HG03565 (cell line): ENCODE results near the gene CNOT4.
"Not testable (repeated sequence)": the region's sequence is repeated elsewhere in the genome, so short reads cannot be mapped to it uniquely, and the experiment has no call there.

Experiments used
- ATAC-seq: cut with Tn5 transposase; IDR thresholded peaks from one replicate; pipeline ENCODE4 v1.9.1; 2021; ENCODE audit warnings: mild to moderate bottlenecking, moderate library complexity; ENCODE audit not compliant: unreplicated experiment

CNOT4 gene

DNA sequence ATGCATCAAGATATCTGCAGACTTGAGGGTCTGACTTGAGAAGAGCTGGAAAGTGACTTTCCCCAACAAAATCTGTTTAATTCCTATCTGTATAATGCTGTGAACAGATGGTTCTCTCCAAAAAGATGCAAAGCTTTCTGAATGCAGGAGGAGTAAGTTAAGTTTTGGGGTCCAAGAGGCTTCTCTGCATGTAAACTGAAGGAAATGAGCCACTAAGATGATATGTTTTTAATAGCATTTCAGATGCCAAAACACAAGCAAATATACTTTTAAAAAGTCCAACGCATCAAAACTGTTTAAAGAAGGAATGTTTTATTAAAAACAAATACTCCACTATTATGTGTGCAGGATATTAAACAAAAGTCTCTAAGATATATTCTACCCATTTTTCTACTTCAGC lies 139.2 kb downstream of the CNOT4 start:
- no peak for ATAC-seq

GRCh38 chr7:135369405-135369804 lies 140.5 kb downstream of the CNOT4 start:
- ATAC-seq: no peak

DNA sequence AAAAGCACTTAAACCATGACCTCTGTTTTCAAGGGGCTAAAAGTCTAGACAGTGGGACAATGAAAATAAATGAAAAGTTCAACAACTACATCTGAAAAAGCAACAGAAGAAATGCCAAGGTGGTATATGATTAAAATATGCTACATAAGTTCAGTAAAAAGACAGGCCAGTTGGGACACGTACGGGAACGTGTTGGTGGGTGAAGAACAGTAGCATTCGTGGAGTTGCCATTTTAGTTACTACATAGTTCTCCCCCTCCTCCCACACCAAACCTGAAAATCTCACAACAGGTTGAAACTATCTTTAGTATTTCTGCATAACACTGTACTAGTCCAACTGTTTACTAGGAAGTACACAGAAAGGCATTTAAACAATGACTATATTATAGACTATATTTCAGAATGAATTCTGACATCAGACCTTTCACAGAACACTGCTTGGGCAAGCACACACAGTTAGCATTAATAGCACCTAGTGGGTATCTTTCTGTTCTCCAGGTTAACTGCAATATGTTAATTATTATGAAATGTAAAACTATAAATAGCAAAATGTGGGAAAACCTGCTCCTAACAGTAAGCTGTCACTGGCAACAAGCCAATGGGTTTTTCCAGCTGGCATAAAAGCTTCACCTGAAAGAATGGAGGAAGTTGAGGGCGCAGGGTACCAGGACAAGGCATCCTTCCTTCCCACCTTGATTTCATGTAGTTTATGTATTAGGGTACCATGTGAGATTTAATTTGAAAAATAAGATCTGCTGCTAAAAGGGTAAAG lies 141.3 kb downstream of the CNOT4 start:
- ATAC-seq: no peak

- ATAC-seq: no peak
These were observed 142.9 kb downstream of the CNOT4 start for GRCh38 chr7:135366843-135367508.

- ATAC-seq: no peak
These were observed 144.2 kb downstream of the CNOT4 start for GRCh38 chr7:135365721-135366120.

- ATAC-seq: no peak
These were observed 145.7 kb downstream of the CNOT4 start for GRCh38 chr7:135364206-135364605.

- no peak for ATAC-seq
These were observed 147.0 kb downstream of the CNOT4 start for GRCh38 chr7:135362871-135363270.

DNA sequence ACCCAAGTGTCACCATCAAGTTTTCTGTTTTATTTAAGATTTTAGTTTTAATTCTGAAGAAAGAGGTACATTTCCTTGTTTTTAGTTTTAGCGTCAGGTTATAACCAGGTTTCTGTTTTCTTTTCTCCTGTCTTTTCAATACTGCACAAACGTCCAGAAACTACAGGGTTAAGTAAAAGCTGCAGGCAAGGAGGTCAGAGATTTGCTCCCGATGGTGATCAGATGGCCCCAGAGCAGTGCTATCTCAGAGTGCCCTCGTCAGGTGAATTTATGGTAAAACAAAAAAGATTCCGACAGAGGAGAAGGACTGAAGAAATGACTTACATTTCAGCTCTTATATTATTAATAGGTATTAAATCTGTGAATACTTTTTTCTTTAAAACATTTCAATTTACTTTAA lies 148.1 kb downstream of the CNOT4 start:
- ATAC-seq: no peak

DNA sequence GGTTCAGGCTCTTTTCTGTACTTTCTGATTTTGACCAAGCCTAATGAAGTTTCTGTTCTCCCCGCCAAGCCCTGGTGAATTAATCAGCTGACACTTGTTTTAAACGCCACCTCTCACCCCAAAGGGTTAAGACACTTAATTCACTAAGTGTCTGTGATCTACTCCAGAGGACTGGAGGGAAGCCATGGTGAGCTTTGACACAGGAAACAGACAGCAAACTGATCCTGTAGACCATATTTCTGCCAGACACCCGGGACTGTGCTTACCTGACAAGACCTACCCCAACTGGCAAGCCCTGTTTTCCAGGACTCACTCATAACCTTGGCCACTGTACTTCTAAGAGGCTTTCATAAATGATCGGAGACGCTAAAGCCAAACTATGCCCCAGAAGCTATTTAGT lies 150.3 kb downstream of the CNOT4 start:
- no peak for ATAC-seq

- ATAC-seq: no peak
These were observed 154.4 kb downstream of the CNOT4 start for GRCh38 chr7:135355377-135356048.

DNA sequence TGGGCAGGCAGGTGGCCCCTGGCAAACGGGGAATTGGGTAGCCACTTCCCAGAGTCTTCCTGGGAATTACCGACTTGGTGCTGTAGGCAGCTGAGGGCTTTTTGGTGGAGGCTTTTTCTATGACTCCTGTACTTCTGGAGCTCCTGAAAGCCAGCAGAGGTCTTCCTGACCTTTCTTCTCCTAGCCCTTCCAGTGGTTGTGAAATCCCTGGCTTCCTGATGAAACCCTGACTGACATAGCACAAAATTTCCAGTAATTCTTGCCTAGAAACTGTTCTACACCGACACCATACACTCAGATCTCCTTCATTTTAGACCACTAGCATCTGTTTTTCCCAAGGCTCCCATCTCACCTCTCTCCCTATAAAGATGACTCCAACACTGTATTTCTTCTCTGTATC lies 156.1 kb downstream of the CNOT4 start:
- ATAC-seq: no peak

GRCh38 chr7:135352285-135352684 lies 157.6 kb downstream of the CNOT4 start:
- no peak for ATAC-seq

DNA sequence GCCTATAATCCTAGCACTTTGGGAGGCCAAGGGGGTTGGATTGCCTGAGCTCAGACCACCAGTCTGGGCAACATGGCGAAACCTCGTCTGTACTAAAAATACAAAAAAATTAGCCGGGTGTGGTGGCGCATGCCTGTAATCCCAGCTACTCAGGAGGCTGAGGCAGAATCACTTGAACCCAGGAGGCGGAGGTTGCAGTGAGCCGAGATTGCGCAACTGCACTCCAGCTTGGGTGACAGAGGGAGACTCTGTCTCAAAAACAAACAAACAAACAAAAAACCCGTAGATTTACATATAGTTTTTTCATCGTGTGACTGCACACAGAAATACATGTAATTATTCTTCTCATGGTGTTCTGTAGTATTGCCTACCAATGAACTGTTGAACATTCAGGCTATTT lies 158.8 kb downstream of the CNOT4 start:
- ATAC-seq: not testable (repeated sequence)

DNA sequence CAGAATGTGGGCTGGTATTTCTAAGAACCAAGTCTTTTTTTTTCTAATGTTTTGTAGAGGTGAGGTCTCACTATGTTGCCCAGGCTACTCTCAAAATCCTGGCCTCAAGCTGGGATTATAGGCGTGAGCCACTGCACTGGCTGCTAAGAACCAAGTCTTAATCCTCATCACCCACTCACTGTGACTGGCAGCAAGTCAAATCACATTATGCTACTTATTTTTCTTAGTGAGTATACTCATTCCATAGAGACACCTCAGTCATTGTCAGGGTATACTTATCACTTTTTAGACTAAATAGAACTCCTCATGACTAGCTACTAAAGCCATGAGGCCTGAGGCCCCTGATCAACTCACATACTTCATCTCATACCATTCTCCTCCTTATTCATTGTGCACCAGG lies 160.2 kb downstream of the CNOT4 start:
- ATAC-seq: no peak

DNA sequence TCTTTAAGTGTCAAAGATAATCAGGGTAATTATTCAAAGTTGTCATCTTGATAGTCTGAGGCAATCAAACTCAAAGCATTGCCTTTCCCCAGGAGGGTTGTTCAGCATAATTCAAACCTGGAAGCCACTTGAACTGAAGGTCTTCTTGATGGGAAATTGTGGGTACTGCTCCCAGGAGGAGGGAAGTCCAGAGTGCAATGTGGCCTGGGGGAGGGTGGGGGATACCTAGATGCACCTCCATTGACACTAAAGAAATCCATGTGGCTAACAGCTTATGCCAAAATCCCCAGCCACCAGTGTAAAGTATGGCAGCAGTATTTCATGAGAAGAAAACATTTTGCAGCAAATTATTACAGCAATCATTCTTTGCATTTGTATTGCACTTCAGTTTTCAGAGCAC lies 161.4 kb downstream of the CNOT4 start:
- ATAC-seq: no peak

DNA sequence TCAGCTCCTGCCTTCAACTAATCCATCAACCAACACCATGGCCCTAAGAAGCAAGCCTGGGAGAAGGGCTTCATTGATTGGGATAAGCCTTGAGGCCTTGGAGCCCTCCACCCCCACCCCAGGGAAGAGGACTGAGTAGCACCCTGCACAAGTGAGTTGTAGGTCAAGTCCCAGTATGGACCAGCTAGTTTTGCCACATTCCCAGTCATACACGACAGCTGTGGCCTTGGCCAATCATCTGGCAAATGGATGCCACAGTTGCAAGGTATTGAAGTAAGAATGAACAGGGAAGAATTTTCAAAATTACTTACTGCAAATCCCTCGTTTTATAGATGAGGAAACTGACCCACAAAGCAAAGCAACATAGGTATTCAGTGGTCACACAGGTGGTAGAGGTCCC lies 166.5 kb downstream of the CNOT4 start:
- ATAC-seq: no peak

DNA sequence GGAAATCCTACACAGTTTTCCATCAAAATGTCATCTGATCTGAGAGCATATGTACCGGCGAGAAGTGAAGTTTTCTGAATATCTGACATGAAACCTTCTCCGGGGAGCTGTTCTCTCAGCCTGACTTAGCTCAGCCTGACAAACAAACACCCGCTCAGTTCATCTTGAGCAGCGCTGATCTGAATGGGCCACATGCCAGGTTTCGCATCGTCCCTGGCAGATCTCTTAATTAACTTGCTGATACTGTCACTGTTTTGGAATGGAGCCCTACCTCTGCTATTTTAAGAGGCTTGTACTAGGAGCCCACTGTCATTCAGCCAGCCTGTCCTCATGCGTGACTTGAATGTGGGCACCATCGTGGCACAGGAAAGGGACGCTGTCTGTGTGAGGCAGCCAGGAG lies 167.0 kb downstream of the CNOT4 start:
- ATAC-seq: no peak

DNA sequence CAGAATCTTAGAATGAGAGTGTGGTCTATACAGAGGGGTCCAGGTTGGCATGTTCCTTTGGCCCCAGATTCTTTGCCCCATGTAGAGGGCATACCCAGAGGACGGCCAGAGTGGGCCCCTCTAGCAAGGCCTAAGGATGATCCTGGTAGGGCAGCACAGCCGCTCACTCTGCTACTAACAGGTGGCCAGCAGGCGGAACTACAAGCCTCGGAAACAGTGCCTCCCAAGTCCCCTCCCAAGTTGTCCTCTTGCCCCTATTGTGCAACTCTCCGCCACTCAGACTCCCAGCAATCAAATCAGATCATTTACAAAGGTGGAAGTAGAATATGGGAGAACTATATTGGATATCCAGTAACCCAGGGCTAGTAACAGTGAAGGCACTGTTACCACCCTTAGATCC lies 168.9 kb downstream of the CNOT4 start:
- no peak for ATAC-seq

- ATAC-seq: no peak
These were observed 171.8 kb downstream of the CNOT4 start for GRCh38 chr7:135337977-135338550.

DNA sequence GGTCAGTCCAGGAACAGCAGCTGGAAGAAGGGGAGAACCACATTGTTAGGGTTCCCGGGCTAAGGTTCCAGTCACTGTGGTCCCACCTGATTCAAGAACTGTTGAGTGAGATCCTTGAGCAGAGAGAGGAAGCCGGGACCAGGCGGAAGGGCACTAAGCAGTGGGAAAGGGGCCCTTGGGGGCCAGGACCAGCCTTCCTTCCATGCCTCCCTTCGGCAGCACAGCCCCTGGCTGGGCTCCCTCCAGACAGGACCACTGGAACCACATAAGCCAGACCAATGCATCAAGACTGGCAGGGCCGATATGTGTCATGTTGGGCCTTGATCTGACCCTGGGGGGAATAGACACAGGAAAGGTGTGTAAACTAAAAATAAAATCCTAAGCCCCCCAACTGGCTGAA lies 172.4 kb downstream of the CNOT4 start:
- ATAC-seq: no peak

GRCh38 chr7:135335628-135336139 lies 174.2 kb downstream of the CNOT4 start:
- ATAC-seq: no peak
